GM21381 (cell line): ENCODE measurements around the gene GRID1.

Experiments used
- ATAC-seq: cut with Tn5 transposase; IDR thresholded peaks from one replicate; pipeline ENCODE4 v1.9.1; 2021; ENCODE audit warnings: mild to moderate bottlenecking, moderate library complexity; ENCODE audit not compliant: unreplicated experiment

The GRID1 gene

DNA sequence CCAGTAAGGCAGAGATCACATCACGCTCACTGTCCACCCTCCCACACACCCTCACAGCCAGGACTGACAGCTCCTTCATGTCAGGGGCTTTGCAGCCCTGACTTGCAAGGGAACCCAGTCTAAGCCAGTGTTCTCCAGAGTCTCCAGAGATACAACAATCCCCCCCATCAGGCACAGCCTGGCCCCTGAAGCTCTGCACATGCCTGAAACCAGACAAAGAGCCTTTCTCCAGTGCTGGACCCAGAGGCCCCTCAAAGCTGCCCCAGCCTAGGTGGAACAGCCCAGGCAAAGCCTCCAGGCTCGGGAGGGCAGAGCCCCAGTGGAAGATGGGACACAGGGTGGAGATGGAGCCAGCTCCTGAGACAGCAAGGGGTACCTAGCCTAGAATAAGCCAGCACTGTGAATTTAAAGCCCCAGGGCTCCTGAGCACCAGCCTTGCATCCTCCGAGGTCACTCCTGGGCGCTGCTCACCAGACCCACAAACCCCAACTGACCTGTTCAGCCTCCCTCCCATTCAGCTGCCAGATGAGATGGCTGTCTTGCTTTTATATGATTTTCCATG, 50.2 kb downstream of the GRID1 start:
- no peak for ATAC-seq

DNA sequence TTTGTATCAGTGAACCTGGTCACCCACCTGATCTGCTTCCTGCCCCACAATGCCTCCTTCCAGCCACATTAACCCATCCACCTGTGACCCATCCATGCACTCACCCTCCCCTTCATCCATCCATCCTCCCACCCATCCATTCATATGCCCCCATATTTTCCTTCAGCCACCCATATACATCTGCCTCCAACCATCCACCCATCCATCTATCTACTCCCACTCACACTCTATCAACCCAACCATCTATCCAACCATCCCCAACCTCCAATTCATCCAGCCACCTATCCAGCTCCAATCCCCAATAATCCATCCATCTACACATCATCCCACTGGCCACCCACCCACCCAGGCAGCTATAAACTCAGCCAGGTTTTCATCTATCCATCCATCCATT, 51.0 kb downstream of the GRID1 start:
- ATAC-seq: no peak

DNA sequence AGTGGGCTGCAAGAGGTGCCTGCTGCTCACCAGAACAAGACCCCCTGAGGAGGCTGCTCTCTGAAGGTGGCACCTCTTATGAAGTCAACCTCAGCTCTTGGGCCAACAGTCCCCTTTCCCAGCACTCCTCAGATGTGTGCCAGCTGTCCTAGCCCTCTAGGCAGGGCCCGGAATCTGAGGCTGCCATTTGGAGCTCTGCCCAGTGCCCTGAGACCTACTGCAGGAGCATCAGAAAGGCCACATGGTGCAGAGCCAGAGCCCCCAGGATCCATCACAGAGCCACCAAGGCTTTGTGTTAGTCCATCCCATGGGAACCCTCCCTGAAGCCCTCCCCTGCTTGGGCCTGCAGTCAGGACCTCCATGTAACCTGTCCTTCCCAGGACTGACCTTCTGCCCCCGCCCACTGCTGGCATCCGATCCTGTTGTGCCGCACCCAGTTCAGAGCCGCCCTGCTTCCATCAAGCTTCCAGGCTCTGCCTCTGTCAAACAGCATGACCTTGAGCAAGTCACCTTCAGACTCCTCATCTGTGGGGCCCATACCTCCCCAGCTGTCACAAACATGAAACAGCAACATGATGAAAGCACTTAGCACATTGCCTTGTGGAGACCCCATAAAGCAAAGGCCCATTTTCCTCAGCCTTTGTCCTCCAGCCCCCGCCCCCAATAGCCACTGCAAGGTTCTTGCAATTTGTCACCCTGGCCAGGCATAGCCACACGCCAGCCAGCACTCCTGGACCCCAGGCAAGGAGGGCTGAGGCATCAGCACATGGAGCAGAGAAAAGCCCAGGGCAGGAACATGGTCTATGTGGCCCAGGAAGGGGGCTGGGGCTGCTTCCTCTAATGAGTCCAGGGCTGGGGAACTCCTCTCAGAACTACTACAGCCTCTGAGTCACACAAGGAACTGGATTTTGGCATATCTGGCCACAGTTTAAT, 51.7 kb downstream of the GRID1 start:
- no peak for ATAC-seq

DNA sequence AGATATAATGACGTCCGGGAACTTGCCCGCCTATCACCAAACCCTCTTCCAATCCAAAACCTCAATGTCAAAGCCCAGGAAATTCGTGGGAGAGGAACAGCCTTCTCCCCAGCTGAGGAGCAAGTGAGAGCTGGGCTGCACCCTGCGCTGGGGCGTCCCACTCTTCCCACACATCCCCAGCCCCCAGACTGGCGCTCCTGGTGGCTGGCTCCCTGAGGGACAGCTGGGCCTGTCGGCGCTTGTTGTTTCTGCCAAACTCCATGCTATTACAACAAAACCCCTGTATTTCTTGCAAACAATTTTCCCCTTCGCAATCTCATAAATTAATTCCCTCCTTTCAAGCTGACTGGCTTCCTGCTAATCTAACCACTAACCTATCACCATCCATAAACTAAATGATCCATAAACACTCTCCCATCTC, 53.0 kb downstream of the GRID1 start:
- ATAC-seq: no peak

DNA sequence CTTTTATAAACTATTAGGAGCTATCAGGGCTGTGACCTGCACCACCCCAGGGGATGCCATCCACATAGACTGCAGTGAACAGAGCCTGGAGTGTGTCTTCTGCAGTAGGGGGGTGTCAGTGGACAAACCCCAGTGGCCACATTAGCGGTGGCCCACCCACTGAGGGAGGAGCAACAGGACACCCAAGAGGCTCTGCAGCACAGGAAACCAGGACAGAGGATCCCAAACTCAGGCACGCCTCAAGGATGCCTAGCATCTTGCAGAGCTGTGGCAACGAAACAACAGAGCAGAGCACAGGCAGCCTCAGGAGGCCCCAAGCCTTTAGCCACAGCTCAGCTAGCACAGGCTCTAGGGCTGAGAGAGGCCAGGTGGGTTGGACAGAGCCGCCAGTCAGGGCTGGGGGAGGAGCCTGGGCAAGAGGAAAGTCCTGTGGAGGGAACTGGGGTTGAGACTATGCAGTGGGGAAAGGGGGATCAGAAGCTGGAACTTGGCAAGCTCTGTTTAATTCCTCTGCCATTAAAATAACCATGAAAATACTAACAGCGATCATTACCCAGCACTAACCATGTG, 53.8 kb downstream of the GRID1 start:
- ATAC-seq: no peak

DNA sequence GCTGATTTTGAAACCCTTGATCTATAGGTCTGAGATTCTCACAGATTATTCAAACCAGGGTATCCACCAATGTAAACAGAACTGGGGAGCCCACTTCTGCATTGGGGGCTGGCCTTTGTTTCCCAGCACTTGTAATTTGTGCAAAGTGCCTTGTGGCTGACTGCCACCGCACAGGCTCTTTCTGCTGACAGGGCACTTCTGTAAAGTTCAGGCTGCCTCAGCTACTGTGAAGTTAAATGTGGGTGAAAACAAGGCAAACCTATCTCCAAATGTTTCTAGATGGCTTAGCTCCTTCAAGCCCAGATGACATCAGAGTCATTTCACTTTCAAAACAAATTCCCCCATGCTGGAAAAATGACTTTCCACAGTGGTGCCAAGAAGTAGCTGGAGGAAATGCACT, 54.7 kb downstream of the GRID1 start:
- no peak for ATAC-seq

DNA sequence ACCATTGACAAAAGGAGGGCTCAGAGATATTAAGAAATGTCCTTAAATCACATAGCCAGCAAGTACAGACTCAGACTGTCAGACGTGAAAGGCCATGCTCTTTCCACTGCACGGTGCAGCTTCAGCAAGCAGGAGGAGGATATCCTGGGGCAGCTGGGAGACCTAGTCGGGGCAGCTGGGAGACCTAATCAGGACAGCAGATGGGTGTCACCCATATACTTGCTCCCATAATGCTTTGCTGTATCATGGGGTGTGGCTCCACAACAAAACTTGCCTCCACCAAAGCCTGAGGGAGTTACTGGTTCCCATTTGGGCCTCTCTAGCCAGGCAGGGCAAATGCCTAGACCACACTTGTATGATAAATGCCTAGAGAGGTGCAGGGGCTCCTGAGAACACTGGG, 55.4 kb downstream of the GRID1 start:
- no peak for ATAC-seq

DNA sequence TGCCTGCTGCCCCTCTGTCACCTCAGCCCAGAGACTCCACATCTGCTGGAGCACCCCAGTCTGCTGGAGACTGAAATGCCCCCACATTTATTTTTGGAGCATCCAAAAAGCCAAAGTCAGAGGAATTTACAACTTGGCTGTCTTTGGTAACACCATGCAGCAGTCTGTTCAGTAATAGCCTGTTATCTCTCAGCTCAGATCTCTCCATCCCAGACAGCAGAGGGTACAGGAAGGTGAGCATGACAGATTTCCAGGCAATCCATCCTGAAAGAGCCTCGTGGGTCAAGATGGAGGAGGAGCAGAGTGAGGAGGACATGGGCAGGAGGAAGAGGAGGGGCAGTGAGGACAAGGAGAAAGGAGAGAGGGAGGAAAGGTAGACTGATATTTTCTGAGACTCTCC, 55.9 kb downstream of the GRID1 start:
- no peak for ATAC-seq

DNA sequence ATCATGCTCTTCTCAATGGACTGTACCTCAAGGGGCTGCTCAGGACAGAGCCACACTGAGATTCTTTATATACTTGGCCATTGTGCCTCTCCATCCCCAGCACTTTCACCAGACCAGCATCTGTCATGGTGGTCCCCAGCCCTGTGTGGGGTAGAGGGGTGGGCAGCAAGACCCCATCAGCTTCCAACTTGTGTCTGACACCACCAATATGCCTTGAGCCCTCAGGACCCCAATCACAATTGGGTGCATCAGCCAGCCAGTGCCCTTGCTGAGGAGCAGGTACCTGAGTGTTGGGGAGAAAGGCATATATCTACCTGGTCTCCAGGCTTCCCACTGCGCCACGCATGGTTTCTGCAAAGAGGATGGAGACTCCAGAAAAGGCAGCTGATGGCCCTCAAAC, 56.3 kb downstream of the GRID1 start:
- ATAC-seq: no peak

DNA sequence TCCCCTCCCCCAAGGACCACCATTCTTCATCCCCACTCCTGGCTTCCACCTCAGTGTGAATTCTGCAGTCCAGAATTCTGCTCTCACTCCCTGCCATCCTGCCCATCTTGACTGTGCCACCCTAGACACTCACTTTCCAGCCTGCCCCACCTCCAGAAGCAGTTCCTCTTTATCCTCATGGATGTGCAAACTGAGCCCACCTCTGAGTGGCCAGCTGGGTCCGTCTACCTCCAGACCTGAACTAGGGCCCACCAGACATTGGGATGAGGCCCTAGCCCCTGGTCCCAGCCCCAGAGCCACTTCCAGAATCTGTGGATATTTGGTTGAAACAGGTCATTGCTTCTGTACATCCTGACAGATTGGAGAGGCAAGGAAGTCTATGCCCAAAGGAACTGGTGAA, 58.5 kb downstream of the GRID1 start:
- no peak for ATAC-seq

DNA sequence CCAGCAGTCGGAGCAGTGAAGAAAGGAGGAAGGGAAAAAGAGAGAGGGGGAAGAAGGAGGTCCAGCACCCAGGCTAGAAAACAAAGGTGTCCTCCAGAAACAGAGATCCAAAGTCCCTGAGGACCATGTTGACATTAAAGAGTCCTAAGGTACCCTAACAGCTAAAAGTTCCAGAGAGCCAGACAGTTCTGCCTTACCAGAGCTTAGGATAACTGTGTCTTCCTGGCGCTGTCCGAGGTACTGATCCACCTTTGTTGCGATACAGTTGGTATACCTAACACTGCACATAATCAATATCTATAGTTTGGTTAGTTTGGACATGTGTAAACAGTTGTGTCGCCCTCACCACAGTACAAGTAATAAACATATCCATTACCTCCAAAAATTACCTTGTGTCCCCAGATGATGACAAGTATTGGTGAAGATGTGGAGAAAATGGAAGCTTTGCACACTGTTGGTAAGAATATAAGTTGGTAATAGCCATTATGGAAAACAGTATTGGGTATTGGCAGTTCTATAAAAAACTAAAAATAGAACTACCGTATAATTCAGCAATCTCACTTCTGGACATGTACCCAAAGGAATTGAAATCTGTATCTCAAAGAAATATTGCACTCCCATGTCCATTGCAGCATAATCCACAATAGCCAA, 59.8 kb downstream of the GRID1 start:
- ATAC-seq: no peak

DNA sequence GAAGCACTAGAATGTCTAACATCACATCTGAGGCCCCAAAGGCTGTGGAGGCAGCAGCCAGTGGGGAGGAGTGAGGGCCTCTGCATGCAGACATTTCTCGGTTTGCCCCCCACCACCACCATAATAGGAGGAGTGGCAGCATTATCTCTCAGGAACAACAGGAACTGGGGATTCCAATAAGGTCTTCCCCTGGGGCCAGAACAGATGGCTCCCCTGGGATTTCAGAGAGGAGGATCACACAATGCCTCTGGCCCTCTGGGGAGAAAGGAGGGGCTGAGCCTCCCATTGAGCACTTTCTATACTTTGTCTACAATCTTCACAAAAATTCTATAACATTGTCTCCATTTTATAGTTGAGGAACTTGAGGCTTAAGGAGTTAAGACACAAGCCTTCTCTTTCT, 61.1 kb downstream of the GRID1 start:
- ATAC-seq: no peak

DNA sequence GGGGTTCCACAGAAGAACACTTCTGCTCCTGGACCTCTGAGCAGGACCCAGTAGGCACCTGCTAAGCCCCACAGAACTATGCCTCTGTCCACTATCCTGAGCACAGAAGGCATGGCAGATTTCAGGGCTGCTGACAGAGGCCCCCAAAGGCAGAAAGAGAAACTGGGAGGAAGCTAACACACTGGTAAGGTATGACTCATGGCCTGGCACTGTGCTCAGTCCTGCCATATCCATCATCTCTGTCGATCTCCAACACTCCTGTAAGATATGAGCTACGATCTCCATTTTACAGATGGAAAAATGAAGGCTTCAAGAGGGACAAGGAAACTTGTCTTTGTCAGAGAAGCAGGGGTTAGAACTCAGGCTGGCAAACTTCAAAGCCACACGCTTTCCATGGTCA, 62.2 kb downstream of the GRID1 start:
- ATAC-seq: no peak

DNA sequence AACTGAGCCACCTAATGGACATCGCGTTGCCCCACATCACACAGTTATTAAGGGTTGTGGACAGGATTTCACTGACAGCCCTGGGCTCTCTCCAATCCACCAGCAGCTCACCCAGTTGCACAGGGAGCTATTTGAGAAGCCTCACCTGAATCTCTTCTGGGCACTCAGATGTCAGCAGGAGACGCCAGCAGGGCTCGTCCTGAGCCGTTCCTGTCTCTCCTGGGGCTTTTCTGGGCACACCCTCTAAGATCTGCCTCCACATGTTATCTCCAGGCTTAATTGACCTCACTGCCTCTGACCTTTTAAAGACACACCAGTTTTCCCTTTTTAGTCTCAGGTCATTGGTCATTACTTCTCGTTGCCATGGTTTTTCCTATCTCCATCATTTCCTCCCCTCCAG, 63.0 kb downstream of the GRID1 start:
- ATAC-seq: no peak

DNA sequence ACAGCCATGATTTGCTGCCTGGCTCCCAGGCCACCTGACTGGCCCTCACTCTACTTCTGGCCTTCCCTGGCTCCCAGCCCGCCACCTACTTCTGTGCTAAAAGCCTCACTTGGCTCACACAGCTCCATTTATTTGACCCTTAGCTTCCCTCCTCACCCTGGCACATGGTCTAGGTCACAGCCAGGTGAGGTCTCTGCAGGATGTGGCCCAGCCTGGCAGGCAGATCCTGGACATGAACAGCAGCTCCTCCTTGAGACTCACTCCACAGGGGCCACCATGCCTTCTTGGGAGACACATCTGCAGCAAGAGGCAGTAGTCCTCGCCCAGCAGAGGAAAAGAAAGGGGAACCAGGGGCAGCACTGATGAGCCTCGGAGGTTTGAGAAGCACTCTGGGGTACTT, 64.6 kb downstream of the GRID1 start:
- ATAC-seq: no peak

DNA sequence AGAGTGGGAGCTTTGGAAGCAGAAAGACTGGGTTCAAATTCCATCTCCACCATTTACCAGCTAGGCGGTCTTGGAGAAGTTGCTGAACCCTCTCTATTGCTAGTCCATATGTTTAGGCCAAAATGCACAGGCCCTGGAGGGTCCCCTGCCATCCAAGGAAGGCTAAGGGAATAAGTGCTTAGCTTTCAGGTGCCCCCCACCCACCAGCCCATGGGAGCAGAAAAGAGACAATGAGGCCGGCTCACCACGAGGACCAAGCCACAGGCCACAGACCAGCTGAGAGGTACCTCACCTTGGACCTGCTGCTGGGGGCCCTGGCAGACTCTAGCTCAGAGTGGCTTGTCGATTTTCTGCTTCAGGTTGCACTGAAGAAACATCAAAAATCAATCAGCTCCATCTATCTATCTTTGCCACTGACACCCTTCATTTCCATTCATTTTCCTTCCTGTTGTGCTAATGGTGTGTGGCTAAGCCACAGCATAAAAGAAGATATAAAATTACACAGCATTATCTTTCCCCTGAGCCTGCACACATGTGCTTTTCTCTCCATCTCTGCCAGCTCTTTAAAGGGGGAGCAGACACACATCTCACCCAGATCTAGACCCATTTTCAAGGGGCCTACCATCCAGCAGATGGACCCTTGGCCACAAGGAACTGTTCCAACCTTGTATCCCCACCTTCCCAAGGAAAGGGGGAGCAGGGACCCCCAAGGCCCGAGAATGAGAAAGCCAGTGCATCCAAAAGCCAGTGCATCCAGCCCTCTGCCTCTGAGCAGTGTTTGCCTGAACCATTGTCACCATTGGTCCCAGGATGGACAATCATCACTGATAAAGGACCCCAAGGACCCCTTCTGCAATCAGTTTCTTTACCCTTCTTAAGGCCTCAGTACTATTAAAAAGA, 65.4 kb downstream of the GRID1 start:
- ATAC-seq: no peak

DNA sequence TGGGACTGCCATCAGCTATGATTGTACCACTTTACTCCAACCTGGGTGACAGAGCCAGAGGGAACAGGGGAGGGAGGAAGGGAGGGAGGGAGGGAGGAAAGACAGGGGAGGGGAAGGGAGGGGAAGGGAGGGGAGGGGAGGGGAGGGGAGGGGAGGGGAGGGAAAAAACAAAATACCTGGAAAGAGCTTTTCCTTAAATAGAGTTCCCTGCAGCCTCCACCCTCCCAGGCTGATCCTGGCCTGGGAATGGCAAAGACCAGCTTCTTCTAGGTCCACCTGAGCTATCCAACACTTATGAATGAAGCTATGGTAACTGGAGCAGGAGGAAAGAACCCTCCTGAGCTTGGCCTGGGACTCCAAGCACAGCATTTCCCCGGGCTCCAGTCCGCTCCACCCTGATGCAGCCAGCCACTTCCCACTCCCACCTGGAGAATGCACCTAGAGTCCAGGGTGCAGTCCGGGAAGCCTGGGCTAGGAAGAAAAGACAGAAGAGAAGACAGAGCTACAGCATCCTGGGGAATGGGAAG, 66.1 kb downstream of the GRID1 start:
- ATAC-seq: no peak

DNA sequence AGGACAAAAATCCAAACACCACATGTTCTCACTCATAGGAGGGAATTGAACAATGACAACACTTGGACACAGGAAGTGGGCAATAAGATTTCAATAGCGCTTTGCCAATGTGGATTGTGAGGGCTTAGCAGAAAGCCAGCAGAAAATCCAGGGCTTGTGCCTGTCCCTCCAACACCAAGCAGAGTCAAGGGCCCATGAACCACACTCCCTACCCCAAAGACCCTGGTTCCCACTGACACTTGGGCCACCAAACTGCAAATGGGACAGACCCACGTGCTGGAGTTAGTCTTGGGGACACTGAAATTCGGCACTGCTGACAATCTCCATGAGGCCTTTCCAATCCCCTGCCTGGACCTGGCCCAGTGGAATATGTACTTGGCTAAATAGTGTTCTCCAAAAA, 67.0 kb downstream of the GRID1 start:
- no peak for ATAC-seq

DNA sequence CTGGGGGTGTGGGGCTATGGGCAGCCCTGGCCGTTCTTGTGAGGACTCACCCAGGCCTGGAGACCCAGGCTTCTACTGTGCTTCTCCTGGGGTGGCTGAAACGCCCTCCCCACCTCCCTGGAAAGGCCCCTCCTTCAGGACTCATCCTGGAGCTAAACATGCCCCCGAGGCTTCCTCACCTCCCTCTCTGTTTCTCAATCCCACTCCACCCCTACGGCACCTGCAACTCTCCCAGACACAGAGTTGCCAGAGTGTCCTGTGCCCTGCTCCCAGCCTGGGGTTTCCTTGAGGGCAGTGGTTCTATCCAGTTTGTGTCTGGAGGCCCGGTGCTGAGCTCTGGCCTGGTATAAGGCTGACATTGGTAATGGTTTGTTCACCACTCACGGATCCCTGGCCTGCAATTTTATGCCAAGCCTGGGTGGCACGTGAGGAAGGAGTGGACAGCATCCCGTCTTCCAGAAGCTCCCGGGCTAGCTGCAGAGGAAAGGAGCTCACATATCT, 68.0 kb downstream of the GRID1 start:
- no peak for ATAC-seq

DNA sequence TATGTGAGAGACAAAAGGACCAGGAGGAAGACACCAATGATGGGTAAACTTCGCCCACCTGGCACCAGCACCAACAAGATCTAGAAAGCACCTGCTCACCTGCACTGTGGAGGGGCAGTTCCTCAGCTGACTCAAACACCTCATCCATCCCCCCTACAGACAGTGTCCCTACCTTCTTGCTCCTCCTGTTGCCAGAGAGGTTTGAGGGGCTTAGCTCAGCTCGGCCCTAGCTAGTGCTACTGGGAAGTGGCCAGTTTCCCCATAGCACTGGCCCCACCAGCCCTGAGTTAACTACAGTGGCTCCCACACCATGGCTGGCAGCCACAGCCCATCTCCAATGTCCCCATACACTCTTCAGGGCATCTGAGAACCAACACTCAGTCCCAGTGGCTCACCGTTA, 70.8 kb downstream of the GRID1 start:
- no peak for ATAC-seq
